ENCODE data around the gene PHACTR3.

Gene PHACTR3

GRCh38 chr20:59782986-59783640 is 178.8 kb downstream of the PHACTR3 start:
- DNase-seq: peak; percentile 18

- no peak for DNase-seq
Measured at GRCh38 chr20:59783641-59784010, 179.3 kb downstream of the PHACTR3 start.

DNA sequence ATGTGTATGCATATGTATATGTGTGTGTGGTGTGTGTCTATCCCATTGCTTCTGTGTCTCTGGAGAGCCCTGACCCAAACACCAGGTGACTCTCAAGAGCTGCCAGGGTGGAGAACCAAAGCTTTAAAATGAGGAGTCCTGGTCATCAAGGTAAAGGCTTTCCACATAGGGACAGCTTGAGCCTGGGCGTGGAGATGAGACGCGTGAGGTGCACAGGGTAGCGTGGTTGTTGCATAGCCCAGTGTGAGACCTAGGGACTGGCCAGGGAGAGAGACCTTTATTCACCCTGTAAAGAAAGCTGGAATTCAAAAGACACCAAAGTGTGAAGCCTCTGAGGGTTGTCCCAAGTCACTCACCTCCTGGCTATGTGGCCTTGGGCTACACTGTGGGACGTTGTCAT is 180.0 kb downstream of the PHACTR3 start:
- no peak for DNase-seq

DNA sequence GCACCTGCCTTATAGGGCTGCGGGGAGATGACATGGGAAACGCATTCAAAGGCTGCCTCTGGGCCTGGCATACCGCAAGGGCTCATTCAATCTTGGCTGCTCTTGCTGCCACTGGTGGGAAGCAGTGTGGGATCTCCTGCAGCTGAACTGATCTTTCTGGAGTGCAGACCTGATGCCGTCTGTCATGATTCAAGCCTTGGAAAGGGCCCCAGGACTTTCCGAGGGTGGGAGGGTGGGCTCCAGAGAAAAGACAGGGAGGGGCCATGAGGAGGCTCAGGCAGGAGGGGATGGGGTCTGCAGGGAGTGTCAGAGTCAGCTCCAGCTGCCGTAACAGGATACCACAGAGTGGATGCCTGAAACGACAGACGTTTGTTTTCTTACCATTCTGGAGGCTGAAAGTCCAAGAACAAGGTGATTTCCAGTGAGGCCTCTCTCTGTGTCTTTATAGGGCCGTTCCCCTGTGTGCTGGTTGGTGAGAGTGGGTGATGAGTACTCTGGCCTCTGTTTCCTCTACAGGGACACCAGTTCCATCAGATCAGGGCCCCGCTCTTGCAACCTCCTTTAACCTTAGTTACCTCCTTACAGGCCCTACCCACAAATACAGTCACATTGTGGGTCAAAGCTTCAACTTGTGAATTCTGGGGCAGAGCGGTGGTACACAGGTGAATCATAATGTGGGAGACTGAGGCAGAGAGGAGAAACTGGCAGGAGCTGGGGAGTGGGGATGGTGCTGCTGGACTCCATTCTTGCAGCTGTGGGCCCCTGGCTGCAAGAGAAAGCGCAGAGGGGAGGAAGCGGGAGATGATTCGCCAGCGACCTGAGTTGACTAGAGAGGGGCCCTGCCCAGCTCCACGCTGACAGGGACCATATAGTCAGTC is 180.7 kb downstream of the PHACTR3 start:
- no peak for DNase-seq

DNA sequence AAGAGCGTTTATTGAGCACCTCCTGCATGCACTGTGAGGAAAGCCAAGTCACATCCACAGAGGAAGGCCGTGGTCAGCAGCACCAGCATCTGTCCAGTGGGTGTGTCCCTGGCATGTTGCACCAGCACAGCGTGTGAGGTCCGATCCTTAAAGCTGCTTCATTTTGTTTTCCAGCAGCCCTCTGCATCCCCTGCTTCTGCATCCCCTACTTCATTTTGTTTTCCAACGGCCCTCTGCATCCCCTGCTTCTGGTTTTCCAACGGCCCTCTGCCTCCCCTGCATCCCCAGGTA is 181.3 kb downstream of the PHACTR3 start:
- no peak for DNase-seq

GRCh38 chr20:59785986-59786795 is 181.9 kb downstream of the PHACTR3 start:
- DNase-seq: no peak

GRCh38 chr20:59786801-59787537 is 182.6 kb downstream of the PHACTR3 start:
- no peak for DNase-seq

- no peak for DNase-seq
Measured at GRCh38 chr20:59787538-59787890, 183.2 kb downstream of the PHACTR3 start.

GRCh38 chr20:59788196-59788735 is 183.9 kb downstream of the PHACTR3 start:
- DNase-seq: no peak

GRCh38 chr20:59788811-59789397 is 184.6 kb downstream of the PHACTR3 start:
- no peak for DNase-seq

DNA sequence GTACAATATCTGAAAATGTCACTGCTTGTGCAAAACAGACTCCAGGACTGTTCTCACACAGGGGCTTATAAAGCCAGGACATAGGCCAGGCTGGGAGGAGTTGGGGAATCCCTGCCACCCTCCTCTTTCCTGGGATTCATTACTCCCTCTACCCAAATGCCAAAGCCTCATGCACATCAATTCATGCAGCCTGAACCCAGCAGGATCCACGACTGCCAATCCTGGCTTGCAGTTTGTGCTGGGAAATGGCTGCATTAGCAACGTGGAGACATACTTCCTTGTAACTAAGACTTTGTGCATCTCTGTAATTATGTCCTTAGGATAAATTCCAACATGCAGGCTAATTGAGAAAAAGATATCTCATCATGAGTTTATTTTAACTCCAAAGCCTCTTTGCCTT is 185.3 kb downstream of the PHACTR3 start:
- DNase-seq: no peak

DNA sequence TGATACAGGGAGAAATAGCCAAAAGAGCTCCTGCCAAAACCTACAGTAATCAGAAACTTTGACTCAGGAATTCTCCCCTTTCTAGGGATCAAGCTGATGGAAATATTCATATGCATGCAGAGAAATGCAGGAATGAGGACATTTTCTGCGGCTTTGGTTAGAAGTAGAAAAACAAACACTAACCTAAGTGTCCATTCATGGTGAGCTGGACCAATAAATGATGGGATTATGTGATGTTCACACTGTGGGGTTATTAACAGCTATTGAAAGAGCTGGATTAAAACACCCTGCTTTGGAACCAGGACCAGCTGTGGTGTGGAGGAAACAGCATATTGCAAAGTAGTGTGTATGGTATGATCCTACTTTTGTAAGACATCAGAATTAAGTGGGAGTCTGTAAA is 186.0 kb downstream of the PHACTR3 start:
- DNase-seq: no peak

GRCh38 chr20:59792300-59792699 is 188.0 kb downstream of the PHACTR3 start:
- no peak for DNase-seq

DNA sequence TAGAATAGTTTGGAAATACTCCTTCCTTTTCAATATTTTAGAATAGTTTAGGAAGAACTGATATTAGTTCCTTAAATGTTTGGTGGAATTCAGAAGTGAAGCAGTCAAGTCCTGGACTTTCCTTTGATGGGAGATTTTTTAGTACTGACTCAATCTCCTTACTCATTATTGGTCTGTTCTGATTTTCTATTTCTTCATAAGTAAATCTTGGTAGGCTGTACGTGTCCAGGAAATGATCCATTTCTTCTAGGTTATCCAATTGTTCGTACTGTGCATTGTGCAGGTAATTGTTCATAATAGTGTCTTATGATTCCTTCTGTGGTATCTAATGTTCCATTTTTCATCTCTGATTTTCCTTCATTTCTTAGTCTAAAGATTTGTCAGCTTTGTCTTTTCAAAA is 190.2 kb downstream of the PHACTR3 start:
- no peak for DNase-seq

DNA sequence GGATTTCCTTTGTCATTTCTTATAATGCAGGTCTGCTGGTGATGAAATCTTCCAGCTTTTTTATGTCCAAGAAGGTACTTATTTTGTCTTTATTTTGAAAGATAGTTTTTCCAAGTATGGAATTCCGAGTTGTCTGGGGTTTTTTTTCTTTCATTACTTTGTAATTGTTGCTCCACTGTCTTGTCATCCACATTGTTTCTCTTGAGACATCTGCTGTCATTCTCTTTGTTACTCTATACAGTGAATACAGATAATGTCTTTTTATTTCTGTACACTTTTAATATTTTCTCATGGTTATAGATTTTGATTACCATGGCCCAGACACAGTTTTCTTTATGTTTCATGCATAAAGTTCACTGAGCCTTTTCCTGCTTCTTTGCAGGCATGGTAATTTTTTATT is 196.0 kb downstream of the PHACTR3 start:
- DNase-seq: no peak

DNA sequence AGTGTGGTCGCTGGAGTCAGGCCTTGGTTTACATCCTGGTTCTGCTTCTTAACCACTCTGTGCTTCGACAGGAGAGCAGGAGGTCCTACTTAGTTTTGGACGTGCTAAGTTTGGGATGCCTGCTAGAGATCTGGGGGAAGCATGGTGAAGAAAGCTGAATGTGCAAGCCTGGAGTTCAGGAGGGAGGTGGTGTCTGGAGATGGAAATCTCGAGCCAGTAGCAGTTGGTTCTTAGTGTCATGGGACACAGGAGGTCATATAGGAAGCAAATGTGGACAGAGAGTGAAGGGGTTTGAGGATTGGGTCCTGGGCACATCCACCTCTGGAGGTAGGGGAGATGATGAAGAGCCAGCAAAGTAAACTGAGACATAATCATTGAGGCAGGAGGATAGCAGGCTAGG is 197.7 kb downstream of the PHACTR3 start:
- DNase-seq: no peak

DNA sequence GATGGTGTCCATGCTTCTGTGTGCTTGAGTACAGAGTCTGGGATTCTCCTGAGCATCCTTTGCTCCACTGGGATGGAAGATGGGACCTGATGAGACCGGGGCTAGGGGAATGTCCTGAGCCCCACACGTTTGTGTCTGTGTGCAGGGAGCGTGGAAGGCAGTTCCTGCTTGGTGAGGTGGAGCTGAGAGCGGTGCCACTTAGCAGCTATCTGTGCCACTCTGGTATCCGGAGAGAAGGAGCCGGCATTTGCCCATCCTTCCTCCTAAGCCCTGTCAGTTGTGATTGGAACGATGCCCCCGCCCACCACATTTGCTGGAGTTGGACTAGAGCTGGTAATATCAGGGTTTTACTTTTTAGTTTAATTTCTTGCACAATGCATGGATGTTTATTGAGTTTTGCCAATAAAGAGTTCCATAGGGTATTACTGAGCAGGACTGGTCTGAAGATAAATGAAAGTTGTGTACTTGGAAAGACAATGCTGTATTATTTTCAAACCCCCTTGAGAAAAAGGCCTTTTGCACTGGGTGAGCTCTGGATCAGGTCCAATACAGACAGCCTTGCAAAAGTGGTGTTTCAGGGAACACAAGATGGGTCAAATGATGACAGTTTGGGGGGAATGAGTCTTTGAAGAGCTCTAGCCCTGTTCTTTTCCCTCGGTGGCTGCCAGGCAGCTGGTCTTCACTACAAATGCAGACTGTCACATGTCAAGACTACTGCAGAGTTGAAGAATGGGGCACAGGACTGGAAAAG is 198.3 kb downstream of the PHACTR3 start:
- DNase-seq: no peak

- no peak for DNase-seq
Measured at GRCh38 chr20:59804347-59804746, 200.0 kb downstream of the PHACTR3 start.

GRCh38 chr20:59804871-59805665 is 200.7 kb downstream of the PHACTR3 start:
- DNase-seq: no peak

- DNase-seq: no peak
Measured at GRCh38 chr20:59805786-59806577, 201.6 kb downstream of the PHACTR3 start.
